HCT116 (cell line): ENCODE results near the gene SMAD9. TPM values are rescaled to one million over a fixed set of nuclear protein-coding genes. Genes with fewer than 3 reads are reported as not detected.

ENCODE experiments used
- total RNA-seq: library from RNA; stranded (reverse); gene quantifications from one replicate; pipeline ENCODE4 v1.2.1, GENCODE V29; 2021; ENCODE audit not compliant: unreplicated experiment

The SMAD9 gene
- total RNA-seq, 1 experiment from 2014 or later: 4.3 TPM

Other genes starting within 250 kb of the SMAD9 start
- gene SERTM1, start 246.2 kb downstream of the SMAD9 start, total RNA-seq: not detected
- gene RFXAP, start 101.0 kb downstream of the SMAD9 start, total RNA-seq: 4.4 TPM
- 32.2 TPM for gene ALG5, start 79.1 kb upstream of the SMAD9 start, total RNA-seq
- gene EXOSC8, start 80.5 kb upstream of the SMAD9 start, total RNA-seq: 84.5 TPM
- 42.9 TPM for gene SUPT20H, start 139.4 kb upstream of the SMAD9 start, total RNA-seq
- gene CSNK1A1L, start 185.4 kb upstream of the SMAD9 start, total RNA-seq: not detected